ENCODE data around the gene ZIM2.
"Not testable (repeated sequence)": the region's sequence is repeated elsewhere in the genome, so short reads cannot be mapped to it uniquely, and the experiment has no call there.

Gene ZIM2

GRCh38 chr19:56840451-56841192 is at the start of gene ZIM2, which contains the start of gene PEG3:
TSS of gene ZIM2 (minus strand) at chr19:56840726. CDS start at chr19:56824277, 16,449 bp downstream.
TSS of gene PEG3 (minus strand) at chr19:56840726. CDS start at chr19:56824655, 16,071 bp downstream.
- no peak for DNase-seq (ENCODE audit: low read depth)

GRCh38 chr19:56885173-56885985 is 44.9 kb upstream of the ZIM2 start:
- DNase-seq (ENCODE audit: low read depth): no peak

GRCh38 chr19:56884441-56884840 is 43.9 kb upstream of the ZIM2 start:
- no peak for DNase-seq (ENCODE audit: low read depth)

GRCh38 chr19:56880592-56881190 is 40.2 kb upstream of the ZIM2 start:
- DNase-seq (ENCODE audit: low read depth): no peak

GRCh38 chr19:56877069-56877715 is 36.7 kb upstream of the ZIM2 start:
- DNase-seq (ENCODE audit: low read depth): no peak

GRCh38 chr19:56875717-56876116 is 35.2 kb upstream of the ZIM2 start:
- no peak for DNase-seq (ENCODE audit: low read depth)

GRCh38 chr19:56874530-56874929 is 34.0 kb upstream of the ZIM2 start:
- DNase-seq (ENCODE audit: low read depth): no peak

GRCh38 chr19:56873493-56873892 is 33.0 kb upstream of the ZIM2 start:
- no peak for DNase-seq (ENCODE audit: low read depth)

GRCh38 chr19:56869886-56870285 is 29.4 kb upstream of the ZIM2 start:
- DNase-seq (ENCODE audit: low read depth): no peak

GRCh38 chr19:56868446-56868845 is 27.9 kb upstream of the ZIM2 start:
- DNase-seq (ENCODE audit: low read depth): no peak

GRCh38 chr19:56866538-56866937 is 26.0 kb upstream of the ZIM2 start:
- DNase-seq (ENCODE audit: low read depth): no peak

- no peak for DNase-seq (ENCODE audit: low read depth)
Measured at GRCh38 chr19:56864443-56865125, 24.1 kb upstream of the ZIM2 start.

- DNase-seq (ENCODE audit: low read depth): no peak
Measured at GRCh38 chr19:56862741-56863140, 22.2 kb upstream of the ZIM2 start.

GRCh38 chr19:56860409-56860808 is 19.9 kb upstream of the ZIM2 start:
- not testable (repeated sequence) for DNase-seq (ENCODE audit: low read depth)

- DNase-seq (ENCODE audit: low read depth): no peak
Measured at GRCh38 chr19:56858026-56858425, 17.5 kb upstream of the ZIM2 start.

- no peak for DNase-seq (ENCODE audit: low read depth)
Measured at GRCh38 chr19:56856822-56857221, 16.3 kb upstream of the ZIM2 start.

- DNase-seq (ENCODE audit: low read depth): not testable (repeated sequence)
Measured at GRCh38 chr19:56852361-56852760, 11.8 kb upstream of the ZIM2 start.

GRCh38 chr19:56848166-56848565 is 7.6 kb upstream of the ZIM2 start:
- no peak for DNase-seq (ENCODE audit: low read depth)

GRCh38 chr19:56842412-56842811 is 1.9 kb upstream of the ZIM2 start:
- DNase-seq (ENCODE audit: low read depth): no peak

GRCh38 chr19:56841193-56841543 is 642 bp upstream of the ZIM2 start:
- DNase-seq (ENCODE audit: low read depth): no peak

- no peak for DNase-seq (ENCODE audit: low read depth)
Measured at GRCh38 chr19:56839652-56840450, 675 bp downstream of the ZIM2 start.

Measured in ELR (cell line).